Germinal center (tissue), 1 donor: ENCODE measurements around the gene DBH.

Experiments used
- DNase-seq: peaks from one replicate; pipeline ENCODE4 v3.0.0; 2012; ENCODE audit warnings: mixed read lengths, low spot score

DBH gene

DNA sequence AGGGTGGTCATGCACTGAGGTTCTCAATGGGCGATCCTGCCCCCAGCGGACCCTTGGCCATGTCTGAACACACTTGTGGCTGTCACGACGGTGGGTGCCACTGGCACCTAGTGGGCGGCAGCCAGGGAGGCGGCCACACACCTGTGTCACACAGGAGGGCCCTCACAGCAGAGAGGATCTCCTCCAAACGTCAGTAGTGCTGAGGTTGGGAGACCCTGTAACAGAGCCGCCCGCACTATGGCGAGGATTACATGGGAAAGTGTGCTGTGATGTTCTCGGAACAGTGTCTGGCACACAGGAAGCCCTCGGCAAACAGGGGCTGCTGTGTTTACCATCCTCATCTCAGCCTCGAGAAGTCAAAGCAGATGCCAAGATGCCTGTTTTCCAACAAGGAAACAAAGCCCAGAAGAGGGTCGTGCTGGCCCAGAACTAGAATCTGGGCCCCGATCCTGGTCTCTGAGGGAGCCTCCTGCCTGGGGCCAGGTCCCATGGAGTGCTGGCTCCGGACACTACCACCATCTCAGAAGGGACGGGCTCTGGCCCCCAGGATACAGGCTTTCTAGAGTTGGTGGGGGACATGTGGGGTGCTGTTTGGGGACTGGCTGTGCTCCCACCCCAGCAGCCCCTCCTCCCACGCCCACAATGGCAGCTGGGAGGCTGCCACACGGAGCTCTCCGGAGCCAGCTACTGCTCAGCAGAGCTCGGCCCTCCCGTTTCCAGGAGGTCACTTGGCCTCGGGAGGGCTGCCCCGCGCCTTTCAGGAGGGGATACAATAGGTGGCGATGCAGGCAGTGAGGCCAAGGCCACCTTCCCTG lies 48.2 kb downstream of the DBH start:
- no peak for DNase-seq

DNA sequence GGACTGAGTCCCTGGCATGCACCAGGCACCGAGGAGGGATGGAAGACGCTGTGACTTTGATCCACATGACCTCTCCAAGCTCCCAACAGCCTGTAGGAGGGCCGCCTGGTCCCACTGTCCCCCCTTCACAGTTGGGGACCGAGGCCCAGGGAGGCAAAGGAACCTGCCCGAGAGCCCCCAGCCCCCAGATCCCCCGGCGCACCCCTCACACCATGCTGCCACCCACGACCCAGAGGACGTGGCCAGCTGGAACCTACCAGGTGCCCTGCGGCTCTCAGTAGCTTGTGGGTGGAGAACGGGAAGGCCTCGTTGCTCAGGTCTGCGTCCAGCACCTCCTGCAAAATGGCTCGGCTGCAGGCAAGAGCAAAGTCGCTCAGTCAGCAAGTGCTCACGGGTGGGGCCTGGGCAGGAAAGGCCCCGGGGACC lies 48.8 kb downstream of the DBH start:
- DNase-seq = no peak

DNA sequence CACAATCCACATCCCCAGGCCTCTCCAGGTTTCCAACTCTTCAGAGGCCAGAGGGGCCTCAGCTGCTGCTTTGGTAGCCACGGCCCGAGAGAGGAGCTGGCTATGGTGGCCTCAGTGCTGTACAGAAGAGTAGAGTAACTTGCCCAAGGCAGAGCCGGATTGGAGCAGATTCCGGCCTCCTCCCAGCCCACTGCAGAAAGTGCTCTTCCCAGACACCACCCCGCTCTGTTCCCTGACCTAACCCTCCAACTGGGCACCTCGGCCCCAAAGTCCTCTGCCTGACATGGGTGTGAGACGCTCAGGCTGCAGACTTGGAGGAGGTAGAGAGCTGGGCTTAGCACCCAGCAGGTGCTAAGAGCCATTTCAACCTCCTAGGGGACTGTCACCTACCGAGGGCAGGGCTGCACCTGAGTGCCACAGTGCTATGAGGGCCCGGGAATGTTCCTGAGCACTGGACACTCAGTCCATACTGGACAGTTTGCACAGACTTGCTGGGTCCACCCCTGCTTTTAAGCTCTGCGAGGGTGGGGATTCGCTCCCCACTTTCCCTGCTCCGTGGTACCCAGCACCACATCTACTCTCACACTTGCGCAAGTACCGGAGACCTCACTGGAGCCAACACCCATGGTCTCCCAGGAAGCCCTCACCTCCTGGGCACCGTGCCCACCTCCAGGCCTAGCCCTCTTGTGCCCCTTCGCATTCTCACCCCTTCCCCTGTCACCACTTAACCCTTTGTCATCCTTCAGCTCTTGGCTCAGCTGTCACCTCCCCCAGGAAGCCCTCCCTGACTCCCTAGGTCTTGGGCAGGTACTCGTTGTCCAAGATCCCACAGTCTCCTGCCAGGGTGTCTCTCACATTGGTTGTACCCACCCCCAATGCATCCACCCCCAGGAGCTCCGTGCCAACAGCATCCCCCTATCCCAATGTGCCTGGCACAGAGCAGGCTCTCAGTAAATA lies 49.8 kb downstream of the DBH start:
- DNase-seq = no peak

DNA sequence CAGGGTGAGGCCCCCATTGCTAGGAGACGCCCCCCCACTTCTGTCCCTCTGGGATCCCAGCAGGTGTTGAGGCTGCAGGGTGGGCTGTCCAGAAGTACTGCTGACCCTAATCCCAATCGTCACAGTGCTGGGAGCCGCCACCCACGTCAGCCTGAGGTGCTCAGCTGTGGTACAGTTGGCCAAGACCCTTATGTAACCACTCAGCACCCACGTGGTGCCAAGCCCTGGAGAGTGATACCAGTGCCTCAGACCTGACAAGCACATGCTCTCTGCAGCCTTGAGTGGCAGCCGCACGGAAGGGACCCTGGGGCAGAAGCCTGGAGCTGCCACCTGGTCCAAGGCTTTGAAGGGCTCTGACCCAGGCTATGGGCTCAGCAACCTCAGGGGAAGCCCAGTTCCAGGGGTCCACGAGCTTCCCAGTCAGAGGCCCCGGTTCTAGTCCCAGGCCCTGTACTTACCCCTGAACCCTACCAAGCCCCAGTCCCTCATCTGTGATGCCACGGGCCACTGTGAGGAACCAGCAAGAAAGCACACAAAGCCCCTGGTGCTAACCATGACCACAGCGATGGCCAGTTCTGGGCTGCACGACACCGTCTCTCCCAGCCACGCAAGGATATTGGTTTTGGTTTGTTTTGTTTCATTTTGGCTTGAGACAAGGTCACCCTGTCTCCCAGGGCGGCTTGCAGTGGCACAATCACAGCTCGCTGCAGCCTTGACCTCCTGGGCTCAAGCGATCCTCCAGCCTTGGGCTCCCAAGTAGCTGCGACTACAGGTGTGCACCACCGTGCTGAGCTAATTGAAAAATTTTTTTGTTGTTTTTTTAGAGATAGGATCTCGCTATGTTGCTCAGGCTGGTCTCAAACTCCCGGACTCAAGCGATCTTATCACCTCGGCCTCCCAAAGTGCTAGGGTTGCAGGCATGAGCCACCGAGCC lies 50.7 kb downstream of the DBH start:
- DNase-seq = no peak

DNA sequence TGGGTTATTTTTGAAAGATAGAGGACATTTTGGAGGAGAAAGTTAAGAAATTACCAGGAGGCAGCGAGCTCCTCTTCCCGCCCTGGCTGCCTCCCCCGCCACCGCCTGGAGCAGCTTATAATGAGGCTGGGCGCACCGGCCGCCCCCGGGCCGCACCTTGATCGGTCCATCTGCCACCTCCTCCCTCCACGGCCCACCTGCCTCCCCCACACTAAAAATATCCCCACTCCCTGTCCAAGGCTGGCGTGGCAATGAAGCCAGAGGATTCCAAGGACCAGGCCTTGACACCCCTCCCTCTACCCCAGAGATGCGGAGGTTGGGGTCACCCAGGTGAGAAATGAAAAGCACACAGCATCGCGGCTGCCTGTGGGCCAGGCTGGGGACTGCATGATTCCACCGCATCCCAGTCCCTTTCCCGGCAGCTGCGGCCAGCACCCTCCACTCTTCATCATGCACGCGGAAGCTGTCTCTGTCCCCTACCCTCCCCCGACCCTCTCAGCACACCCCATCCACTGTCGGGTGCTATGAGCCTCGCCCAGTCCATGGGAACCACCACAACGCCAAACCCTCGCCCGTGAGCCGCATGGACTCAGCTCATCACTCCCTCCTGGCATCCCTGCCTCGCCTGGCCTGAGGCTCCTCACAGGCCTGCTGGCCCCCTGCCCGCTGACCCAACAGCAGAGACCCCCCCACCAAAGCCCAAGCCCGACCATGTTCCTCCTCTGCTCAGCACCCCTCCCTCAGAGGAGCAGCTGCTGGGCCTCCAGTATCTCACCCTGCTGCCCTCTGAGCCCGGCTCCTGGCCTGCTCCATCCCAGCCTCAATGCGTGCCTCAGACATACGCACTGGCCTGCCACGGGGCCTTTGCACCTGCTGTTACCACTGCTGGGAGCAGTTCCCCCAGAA lies 51.9 kb downstream of the DBH start:
- no peak for DNase-seq

DNA sequence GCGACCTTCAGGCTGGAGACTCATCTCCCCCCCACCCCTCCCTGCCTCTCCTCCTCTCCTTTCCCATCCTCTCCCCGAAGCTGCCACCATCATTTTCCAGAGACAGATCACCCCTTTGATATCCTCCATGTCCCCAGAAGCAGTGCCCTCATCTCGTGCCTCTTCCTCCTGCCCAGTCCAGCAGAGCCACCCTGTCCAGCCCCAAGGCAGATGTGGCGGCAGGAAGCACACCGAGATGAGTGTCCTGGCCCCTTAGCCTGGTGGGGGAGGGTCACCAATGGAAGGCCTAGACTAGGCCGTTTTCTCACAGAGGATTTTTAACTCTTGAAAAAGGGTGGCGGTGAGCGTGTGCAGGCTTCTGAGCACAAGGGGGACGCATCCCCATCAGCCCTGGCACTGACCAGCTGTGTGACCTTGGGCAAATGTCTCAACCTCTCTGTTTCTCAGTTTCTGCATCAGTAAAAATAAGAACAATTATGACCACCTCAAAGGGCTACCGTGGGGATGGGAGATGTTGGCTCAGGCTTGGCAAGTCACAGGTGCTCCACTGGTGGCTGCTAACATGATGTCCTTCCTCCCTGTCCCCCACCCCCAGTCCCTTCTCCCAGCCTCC lies 53.1 kb downstream of the DBH start:
- no peak for DNase-seq

DNA sequence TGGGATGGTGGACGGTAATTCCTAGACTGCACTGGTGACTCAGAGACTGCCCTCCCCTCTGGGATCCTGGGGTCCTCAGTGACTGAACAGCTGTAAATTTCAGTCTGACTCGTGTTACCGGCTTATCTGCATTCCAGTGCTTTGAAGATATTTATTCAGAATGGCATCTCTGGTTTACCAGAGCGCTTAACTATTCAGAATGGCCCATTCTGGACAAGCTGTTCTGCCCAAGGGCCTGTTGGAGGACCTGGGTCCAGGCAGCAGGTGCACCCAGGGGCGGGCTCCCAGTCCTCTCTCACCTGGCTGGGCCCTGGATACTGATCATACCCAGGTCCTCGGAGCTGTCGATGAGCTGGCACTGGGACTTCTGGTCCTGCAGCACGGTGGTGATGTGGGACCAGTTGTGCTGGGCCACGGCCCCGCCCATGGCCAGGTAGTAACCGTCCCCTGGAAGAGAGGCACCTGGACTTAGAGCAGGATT lies 54.0 kb downstream of the DBH start:
- no peak for DNase-seq

DNA sequence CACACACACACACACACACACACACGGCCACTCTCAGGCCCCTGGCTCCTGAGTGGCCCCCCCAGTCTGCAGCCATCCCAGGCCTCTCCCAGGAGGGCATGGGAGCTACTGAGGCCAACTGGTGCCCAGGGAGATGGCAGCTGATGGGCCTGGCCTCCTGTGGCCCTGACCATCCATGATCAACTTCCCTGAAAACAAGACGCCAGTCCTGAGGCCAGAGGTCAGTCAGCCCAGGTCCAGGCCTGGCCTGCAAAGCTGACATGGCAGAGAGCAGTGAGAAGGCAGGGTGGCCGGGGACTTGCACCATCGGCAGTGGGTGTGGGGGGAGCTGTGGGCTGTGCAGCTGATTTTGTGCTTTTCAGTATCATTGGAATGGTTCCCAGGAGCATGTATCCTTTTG lies 55.0 kb downstream of the DBH start:
- DNase-seq = no peak

DNA sequence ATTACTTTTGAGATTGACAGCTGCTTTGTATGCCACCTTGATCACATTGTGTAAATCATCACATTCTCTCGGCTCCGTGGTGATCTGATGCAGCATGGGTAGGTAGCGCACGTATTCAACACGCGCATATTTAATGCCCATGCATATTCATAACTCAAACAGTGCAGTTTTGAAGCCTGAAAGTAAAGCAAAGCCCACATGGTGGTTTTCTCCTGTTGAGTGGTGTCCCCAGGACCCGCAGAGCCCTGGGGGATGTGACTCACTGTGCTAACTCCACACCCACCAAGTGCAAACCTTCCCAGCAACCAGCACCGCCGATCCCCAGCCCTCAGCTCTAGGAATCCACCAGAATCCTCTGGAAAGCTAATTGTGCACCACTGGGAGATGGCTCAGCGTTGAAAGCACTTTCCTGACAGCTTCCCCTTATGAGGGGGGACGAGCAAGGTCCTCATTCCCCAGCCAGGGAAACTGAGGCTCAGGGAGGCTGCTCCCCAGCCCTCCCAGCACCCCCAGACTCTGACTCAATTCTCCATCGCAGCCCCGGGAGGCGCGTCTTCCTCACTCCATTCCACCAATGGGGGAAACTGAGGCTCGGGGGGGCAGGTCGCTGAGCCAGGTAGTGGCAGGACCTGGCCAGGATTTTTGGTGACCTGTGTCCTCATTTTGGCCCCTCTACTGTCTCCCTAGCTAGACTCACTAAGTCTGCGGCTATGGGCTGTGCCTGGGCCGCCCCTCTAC lies 55.6 kb downstream of the DBH start:
- no peak for DNase-seq

DNA sequence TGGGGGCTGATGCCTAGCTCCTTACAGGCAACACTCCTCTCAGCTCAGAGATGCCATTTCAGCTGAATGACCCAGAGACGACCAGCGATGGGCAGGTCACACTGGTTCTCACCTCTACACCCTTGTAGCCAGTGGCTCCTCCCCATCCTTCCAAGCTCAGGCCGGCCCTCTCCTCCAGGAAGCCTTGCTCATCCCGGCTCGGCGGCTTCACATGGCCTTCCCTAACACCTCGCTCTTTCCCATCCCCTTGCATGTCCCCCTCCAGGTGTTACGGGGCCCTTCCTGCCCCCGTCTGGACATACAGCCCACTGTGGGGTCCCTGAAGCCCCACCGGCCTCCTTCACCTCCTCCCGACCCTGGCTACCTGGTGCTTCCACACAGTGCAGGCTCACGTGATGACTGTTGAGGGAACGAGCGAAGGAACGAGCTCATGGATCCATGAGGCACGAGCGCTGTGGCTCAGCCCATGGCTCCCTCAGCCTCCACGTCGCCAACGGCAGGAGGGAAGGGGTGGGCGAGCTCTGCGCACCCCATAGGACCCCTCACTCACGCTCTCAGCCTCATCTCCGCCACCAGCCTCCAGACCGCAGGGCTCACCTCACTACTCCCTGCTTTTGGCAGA lies 56.3 kb downstream of the DBH start:
- DNase-seq = no peak

DNA sequence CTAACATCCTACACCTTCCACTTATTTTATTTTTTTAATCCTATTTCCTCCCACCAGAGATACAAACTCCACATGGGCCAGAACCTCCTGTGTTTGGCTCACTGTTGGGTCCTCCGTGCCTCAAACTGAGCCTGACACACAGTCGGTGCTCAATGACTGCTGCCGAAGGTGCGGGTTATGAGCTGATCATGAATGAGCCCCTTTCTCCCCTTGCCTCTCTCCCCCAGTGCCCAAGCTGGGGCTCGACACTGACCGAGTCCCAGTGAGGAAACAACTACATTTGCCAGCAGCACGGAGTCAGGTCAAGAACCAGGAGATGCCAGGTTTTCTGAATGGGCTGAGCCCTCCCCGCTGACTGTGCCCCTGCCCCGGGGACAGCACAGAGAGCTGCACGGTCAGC lies 57.0 kb downstream of the DBH start:
- DNase-seq = no peak

DNA sequence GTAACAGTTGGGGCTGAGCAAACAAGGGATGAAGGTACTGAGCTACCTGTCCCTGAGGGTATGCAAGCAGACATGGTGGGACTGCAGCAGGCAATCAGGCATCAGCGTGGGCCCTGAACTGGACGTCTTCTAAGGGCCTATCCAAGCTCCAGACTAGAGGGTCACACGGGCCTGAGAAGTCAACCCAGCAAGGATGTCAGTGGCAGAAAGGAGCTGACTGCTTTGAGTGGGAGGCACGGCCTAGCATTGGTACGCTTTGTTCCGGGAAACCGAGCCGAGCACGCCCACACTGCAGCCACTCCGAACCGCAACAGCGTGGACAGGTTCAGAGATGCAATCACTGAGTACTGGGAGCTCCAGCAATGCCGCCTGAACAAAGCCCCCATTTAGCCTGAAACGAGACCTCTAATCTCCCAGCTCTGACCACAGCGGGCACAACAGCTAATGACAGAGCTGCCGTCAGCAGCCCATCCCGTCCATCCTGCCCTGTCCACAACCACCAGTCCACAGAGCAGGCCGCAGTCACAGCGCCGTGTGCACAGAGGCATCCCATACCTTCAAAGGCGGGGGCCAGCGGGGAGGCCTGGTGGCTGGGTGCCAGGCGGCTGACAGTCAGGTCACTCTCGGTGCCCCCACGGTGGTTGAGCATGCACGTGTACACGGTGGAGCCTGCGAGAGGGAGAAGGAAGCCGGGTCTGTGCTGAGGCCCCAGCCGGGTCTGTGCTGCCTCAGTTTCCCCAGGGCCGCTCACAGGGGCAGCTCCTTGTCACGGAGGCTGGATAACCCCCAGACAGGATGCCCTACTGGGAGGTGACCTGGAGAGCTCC lies 57.8 kb downstream of the DBH start:
- DNase-seq = no peak

DNA sequence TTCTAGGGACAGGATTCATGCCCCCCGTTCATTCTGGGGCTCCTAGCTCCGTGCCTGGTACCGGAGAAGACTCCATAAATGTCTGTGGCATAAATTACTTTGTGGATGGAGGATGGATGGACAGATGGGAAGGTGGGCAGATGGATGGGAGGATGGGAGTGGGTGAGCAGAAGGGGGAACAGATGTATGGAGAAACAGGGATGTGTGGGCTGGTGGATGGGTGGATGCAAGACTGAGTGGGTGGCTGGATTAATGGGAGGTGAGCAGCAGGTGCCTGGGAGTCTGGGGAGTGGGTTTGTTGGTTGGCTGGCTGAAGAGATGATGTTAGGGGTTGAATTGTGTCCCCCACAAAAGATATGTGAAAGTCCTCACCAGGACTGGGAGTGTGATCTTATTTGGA lies 58.5 kb downstream of the DBH start:
- no peak for DNase-seq

DNA sequence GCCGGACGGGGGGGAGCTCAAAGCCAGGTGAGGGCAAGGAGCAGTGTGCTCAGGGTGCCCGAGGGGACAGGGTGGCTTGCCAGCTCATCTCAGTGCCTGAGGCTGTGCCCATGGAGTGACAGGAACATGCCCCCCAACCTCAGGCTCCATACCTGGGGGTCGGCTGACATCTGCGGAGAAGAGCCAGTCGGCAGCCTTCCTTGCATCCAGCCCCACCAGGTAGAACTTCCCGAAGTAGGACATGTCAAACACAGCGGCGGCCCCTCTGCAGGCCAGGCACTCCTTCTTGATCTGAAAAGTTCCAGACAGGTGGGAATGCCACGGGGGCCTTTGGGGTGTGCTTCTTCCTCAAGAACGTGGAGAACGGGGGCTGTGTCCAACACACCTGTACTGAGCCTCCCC lies 59.9 kb downstream of the DBH start:
- no peak for DNase-seq

DNA sequence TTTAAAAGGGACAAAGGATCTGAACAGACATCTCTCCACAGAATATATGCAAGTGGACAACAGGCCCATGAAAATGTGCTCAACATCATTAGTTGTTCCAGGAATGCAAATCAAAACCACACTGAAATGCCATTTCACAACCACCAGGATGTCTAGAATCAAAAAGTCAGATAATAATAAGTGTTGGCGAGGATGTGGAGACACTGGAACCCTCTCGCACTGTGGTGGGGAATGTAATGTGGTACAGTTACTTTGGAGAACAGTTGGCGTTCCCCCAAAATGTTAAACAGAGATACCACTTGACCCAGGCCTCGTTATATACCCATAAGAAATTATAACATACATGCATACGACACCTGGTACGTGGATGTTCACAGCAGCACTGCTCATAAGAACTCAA lies 63.4 kb downstream of the DBH start:
- no peak for DNase-seq

DNA sequence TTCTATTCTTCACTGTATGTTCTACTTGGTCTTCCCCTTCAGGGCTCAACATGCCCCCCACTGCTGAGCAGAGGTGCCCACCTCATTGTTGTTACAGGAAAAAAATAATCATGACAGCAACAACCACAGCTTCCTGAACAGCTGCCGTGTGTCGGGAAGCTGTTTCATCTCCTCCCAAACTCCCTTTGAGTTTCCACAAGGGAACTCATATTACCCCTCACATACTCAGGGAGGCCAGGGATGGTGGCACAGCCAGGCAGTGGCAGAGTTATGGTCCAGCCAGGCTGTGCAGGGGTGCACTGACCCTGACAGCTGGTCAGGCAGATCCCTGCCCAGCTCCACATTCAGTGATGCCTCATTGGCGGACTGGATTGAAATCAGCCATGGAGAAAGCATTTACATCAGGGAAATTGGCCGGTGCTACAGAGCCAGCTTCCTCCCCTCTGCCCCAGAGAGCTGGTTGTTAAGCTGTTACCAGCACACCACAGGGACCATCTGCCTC lies 64.7 kb downstream of the DBH start:
- DNase-seq = no peak

DNA sequence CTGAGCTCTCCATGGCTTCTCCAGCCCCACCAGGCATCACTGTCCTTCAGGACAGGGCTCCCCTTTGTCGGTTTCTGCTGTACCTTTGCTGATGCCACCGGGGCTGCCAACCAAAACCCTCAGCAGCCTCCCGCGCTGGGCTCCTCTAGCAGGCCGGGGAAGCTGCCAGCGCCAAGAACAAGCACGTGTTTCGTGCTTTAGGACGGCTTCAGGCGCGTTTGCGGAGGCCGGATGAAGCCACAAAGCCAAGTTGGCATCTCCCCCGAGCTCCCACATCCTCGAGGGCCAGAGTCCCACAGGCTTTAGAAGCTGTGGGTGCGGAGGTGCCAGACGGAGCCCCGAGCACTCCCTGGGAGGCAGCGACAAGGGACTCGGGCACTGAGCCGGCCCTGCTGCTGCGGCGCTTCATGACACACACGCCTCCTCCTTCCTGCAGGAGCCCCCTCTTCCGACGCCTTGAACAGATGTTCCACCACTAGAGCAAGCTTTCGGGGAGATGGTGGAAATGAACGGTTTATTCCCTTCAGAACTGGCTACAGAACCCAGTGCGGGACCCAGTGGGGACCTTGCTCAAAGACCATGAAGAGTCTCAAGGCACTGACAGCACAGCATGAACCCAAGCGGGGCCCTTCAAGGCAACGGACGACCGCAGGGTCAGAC lies 65.3 kb downstream of the DBH start:
- no peak for DNase-seq
